Astrocyte (in vitro differentiated cells and primary cell): ENCODE data around the gene RBM20. TPM values are rescaled to one million over a fixed set of nuclear protein-coding genes. Genes with fewer than 3 reads are reported as not detected.

Source experiments
- DNase-seq: peaks from one replicate; pipeline ENCODE4 v3.0.0-alpha.2; 2010; ENCODE audit warnings: low read depth
- FAIRE-seq: peaks from 2 replicates; lab custom pipeline; 2011; peaks lifted over from hg19 to GRCh38; lab: Jason Lieb, UNC
- H2AFZ ChIP-seq: 2 replicates; pipeline ENCODE4 v1.6.0; 2012; ENCODE audit warnings: low read depth, low read length, inconsistent platforms
- H3K27ac ChIP-seq: 2 replicates; pipeline ENCODE4 v1.5.1; 2011; ENCODE audit warnings: low read depth, low read length, inconsistent platforms
- H3K27me3 ChIP-seq: 2 replicates; pipeline ENCODE4 v1.6.0; 2011; ENCODE audit warnings: low read length, inconsistent platforms; ENCODE audit not compliant: insufficient read depth
- H3K36me3 ChIP-seq: 2 replicates; pipeline ENCODE4 v1.5.1; 2011; ENCODE audit warnings: low read length, inconsistent platforms; ENCODE audit not compliant: insufficient read depth
- H3K4me1 ChIP-seq: 2 replicates; pipeline ENCODE4 v1.5.1; 2011; ENCODE audit warnings: low read length, inconsistent platforms; ENCODE audit not compliant: insufficient read depth
- H3K4me2 ChIP-seq: 2 replicates; pipeline ENCODE4 v1.6.0; 2012; ENCODE audit warnings: low read length, inconsistent platforms
- H3K4me3 ChIP-seq: 2 replicates; pipeline ENCODE4 v1.5.1; 2011; ENCODE audit warnings: low read depth, mild to moderate bottlenecking, low read length, inconsistent platforms; ENCODE audit not compliant: insufficient read depth
- H3K79me2 ChIP-seq: 2 replicates; pipeline ENCODE4 v1.6.0; 2012; ENCODE audit warnings: mild to moderate bottlenecking, low read length, inconsistent platforms; ENCODE audit not compliant: insufficient read depth
- H3K9ac ChIP-seq: 2 replicates; pipeline ENCODE4 v1.6.0; 2012; ENCODE audit warnings: mild to moderate bottlenecking, low read length, inconsistent platforms
- H3K9me3 ChIP-seq: 2 replicates; pipeline ENCODE4 v1.5.1; 2012; ENCODE audit warnings: low read depth, mild to moderate bottlenecking, low read length, inconsistent platforms; ENCODE audit not compliant: insufficient read depth
- H4K20me1 ChIP-seq: 2 replicates; pipeline ENCODE4 v1.6.0; 2012; ENCODE audit warnings: low read length, inconsistent platforms; ENCODE audit not compliant: insufficient read depth
- H3K27ac Mint-ChIP-seq: one replicate; pipeline ENCODE4 v1.8.0; 2021; ENCODE audit warnings: mild to moderate bottlenecking, mixed read lengths; ENCODE audit not compliant: unreplicated experiment
- H3K27me3 Mint-ChIP-seq: one replicate; pipeline ENCODE4 v1.8.0; 2021; ENCODE audit warnings: low read depth, mixed read lengths; ENCODE audit not compliant: unreplicated experiment
- H3K36me3 Mint-ChIP-seq: one replicate; pipeline ENCODE4 v1.8.0; 2021; ENCODE audit warnings: low read depth, mixed read lengths; ENCODE audit not compliant: unreplicated experiment
- H3K4me1 Mint-ChIP-seq: one replicate; pipeline ENCODE4 v1.8.0; 2021; ENCODE audit warnings: low read depth, mixed read lengths; ENCODE audit not compliant: unreplicated experiment
- H3K4me3 Mint-ChIP-seq: one replicate; pipeline ENCODE4 v1.8.0; 2021; ENCODE audit warnings: mild to moderate bottlenecking, moderate library complexity, mixed read lengths; ENCODE audit not compliant: unreplicated experiment
- H3K9me3 Mint-ChIP-seq: one replicate; pipeline ENCODE4 v1.8.0; 2021; ENCODE audit warnings: mild to moderate bottlenecking, mixed read lengths; ENCODE audit not compliant: unreplicated experiment
- EZH2 ChIP-seq: IDR thresholded peaks from 2 replicates; pipeline ENCODE4 v1.6.1; 2012; ENCODE audit warnings: mild to moderate bottlenecking, low read length, inconsistent platforms; ENCODE audit not compliant: insufficient read depth
- total RNA-seq: library from RNA; stranded (reverse); gene quantifications from 2 replicates; pipeline ENCODE4 v1.2.1, GENCODE V29; 2021
- TF ChIP-seq, protein P1 (sequence below): IDR thresholded peaks from 2 replicates; pipeline ENCODE4 v1.5.1; 2011; ENCODE audit warnings: low read depth, mild to moderate bottlenecking, inconsistent platforms, low read length, moderate library complexity; ENCODE audit not compliant: insufficient read depth

The RBM20 gene
- total RNA-seq, 1 donor from 2014 or later, result 1.5 TPM

DNA sequence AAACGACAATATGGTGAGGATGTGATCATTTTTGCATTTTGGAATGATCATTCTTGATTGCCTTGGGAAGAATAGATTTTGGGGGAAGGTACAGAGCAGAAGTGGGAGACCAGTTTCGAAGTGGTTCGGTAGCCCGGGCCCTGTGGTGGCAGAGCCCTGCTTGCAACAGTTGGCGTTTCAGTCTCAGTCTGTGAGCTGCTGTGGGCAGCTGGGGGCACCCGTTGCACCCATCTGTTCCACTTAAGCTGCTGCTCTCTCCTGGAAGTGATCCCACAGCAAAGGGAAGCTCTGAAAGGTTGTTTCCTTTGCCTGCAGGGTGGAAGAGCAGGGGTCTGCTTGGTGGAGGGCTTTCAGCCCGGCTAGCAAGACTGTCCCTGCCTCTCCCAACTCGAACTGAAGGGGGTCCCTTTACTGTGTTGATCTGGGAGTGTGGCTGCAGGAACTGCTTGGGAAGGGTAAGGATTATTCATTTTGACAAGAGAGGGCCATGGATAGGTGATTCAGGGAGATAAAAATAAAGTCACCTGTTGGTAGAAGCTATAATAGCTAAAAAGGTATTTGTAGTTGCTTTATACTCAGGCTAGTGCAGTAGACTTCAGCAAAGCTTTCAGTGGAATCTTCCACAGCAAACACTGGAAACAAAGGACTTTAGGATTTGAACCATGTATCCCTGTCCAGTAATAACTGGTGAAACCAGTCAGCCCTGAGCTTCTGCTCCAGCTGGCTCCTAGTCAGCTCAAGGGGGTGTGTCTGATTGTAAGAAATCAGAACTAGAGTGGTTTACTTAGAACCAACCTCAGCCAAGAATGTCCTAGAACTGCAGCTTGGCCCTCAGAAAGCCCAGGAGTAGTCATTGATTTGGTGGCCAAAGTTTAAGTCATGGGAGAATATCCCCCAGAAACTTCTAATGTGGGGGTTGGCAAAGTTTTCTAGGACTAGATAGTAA is 174.4 kb downstream of the RBM20 start:
- Mint-ChIP-seq H3K36me3 (no peaks in the 10 kb centered on the region), H3K4me1 (peaks cover 11% of the 10 kb centered on the region), H3K4me3 (no peak overlapping the region), H3K9me3 (peaks cover 3% of the 10 kb centered on the region), H3K27ac (no peak overlapping the region), H3K27me3 (peaks cover 16% of the 10 kb centered on the region)
- Histone ChIP-seq H3K4me1 (peaks cover 2% of the 10 kb centered on the region), H3K4me2 (no peak overlapping the region), H3K9ac (no peak overlapping the region), H3K27ac (no peak overlapping the region), H3K9me3 (no peaks in the 10 kb centered on the region), H2AFZ (no peak overlapping the region), H3K27me3 (no peaks in the 10 kb centered on the region), H3K79me2 (no peaks in the 10 kb centered on the region), H3K36me3 (no peaks in the 10 kb centered on the region), H3K4me3 (no peak overlapping the region), H4K20me1 (no peaks in the 10 kb centered on the region)
- DNase-seq (no peak), FAIRE-seq (no peak)
- TF ChIP-seq EZH2, result no peak
- TF ChIP-seq, protein P1, sequence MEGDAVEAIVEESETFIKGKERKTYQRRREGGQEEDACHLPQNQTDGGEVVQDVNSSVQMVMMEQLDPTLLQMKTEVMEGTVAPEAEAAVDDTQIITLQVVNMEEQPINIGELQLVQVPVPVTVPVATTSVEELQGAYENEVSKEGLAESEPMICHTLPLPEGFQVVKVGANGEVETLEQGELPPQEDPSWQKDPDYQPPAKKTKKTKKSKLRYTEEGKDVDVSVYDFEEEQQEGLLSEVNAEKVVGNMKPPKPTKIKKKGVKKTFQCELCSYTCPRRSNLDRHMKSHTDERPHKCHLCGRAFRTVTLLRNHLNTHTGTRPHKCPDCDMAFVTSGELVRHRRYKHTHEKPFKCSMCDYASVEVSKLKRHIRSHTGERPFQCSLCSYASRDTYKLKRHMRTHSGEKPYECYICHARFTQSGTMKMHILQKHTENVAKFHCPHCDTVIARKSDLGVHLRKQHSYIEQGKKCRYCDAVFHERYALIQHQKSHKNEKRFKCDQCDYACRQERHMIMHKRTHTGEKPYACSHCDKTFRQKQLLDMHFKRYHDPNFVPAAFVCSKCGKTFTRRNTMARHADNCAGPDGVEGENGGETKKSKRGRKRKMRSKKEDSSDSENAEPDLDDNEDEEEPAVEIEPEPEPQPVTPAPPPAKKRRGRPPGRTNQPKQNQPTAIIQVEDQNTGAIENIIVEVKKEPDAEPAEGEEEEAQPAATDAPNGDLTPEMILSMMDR, result no peak

DNA sequence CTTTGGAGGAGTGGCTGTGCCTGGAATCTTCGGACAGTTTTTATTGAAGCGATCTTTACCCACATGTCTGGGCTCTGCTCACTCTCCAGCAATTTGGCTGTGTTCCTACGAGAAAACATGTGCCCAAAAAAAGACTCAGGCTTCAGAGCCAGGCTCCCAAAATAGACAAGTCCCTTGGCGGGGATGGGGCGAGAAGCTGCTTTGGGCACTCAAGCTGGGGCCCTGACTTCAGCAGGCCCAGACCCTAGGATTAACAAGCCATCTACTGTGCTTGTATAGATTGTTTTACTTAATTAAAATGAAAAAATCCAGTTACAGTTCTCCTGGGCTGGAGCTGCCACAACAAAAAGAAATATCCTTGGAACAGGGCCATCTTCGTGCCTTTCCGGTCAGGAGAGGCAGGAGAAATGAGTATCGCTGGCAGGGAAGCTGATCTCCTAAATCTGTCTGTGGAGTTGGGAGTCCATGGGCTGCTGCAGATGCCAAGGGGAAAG is 176.2 kb downstream of the RBM20 start:
- Histone ChIP-seq H3K27me3 (no peaks in the 10 kb centered on the region), H3K36me3 (no peaks in the 10 kb centered on the region), H3K4me3 (no peak overlapping the region), H3K4me1 (peaks cover 2% of the 10 kb centered on the region), H2AFZ (peak overlapping the region; percentile 5), H3K27ac (no peak overlapping the region), H4K20me1 (no peaks in the 10 kb centered on the region), H3K9me3 (no peaks in the 10 kb centered on the region), H3K79me2 (no peaks in the 10 kb centered on the region), H3K4me2 (no peak overlapping the region), H3K9ac (no peak overlapping the region)
- DNase-seq (peak; percentile 20), FAIRE-seq (no peak)
- Mint-ChIP-seq H3K36me3 (no peaks in the 10 kb centered on the region), H3K4me3 (no peak overlapping the region), H3K27ac (no peak overlapping the region), H3K27me3 (peaks cover 10% of the 10 kb centered on the region), H3K4me1 (peaks cover 14% of the 10 kb centered on the region), H3K9me3 (no peaks in the 10 kb centered on the region)
- TF ChIP-seq, protein P1, result no peak
- TF ChIP-seq EZH2, result no peak

DNA sequence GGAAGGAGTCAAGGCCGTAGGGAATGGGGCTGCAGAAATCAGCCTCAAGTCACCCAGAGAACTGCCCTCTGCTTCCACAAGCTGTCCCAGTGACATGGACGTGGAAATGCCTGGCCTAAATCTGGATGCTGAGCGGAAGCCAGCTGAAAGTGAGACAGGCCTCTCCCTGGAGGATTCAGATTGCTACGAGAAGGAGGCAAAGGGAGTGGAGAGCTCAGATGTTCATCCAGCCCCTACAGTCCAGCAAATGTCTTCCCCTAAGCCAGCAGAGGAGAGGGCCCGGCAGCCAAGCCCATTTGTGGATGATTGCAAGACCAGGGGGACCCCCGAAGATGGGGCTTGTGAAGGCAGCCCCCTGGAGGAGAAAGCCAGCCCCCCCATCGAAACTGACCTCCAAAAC is 177.4 kb downstream of the RBM20 start:
- TF ChIP-seq, protein P1, result no peak
- TF ChIP-seq EZH2, result no peak
- Histone ChIP-seq H3K27me3 (no peaks in the 10 kb centered on the region), H3K9ac (no peak overlapping the region), H3K79me2 (no peaks in the 10 kb centered on the region), H3K4me1 (peaks cover 2% of the 10 kb centered on the region), H3K4me2 (no peak overlapping the region), H2AFZ (no peak overlapping the region), H3K36me3 (no peaks in the 10 kb centered on the region), H4K20me1 (no peaks in the 10 kb centered on the region), H3K27ac (no peak overlapping the region), H3K4me3 (no peak overlapping the region), H3K9me3 (no peaks in the 10 kb centered on the region)
- no peak for FAIRE-seq
- DNase-seq, result no peak
- no peaks in the 10 kb centered on the region for H3K36me3 Mint-ChIP-seq
- no peak overlapping the region for H3K4me3 Mint-ChIP-seq
- peaks cover 14% of the 10 kb centered on the region for H3K4me1 Mint-ChIP-seq
- H3K27me3 Mint-ChIP-seq, result peaks cover 6% of the 10 kb centered on the region
- H3K27ac Mint-ChIP-seq, result no peak overlapping the region
- H3K9me3 Mint-ChIP-seq, result no peaks in the 10 kb centered on the region
